SK-N-SH treated with all-trans-retinoic acid at 6 μM for 48 hours (cell line): ENCODE measurements around the gene PRMT7.

ENCODE experiments used
- ATAC-seq: fragments of 200-7000 bp; cut with Tn5 transposase; 3 replicates; pipeline ENCODE4 v1.9.1; 2020; ENCODE audit warnings: mild to moderate bottlenecking, moderate library complexity
- ARNTL ChIP-seq: fragments of 450-650 bp; formaldehyde crosslinking; IDR thresholded peaks from 2 replicates; pipeline ENCODE4 v1.5.0; 2020; ENCODE audit warnings: low read depth, mild to moderate bottlenecking, moderate library complexity, borderline replicate concordance
- BACH2 ChIP-seq: fragments of 250-450 bp; sonication (Bioruptor Pico); IDR thresholded peaks from 2 replicates; pipeline ENCODE4 v1.9.0; 2021; ENCODE audit warnings: mild to moderate bottlenecking, borderline replicate concordance
- CSDC2 ChIP-seq: fragments of 250-450 bp; sonication (Bioruptor Pico); IDR thresholded peaks from 2 replicates; pipeline ENCODE4 v1.5.0; 2020; ENCODE audit warnings: mild to moderate bottlenecking, moderate library complexity
- CSRNP3 ChIP-seq: fragments of 250-450 bp; sonication (Bioruptor Pico); IDR thresholded peaks from 2 replicates; pipeline ENCODE4 v1.5.1; 2021; ENCODE audit warnings: mild to moderate bottlenecking, moderate library complexity
- ESRRG ChIP-seq: fragments of 250-450 bp; sonication (Bioruptor Pico); IDR thresholded peaks from 2 replicates; pipeline ENCODE4 v1.6.1; 2021; ENCODE audit warnings: mild to moderate bottlenecking
- GLIS3 ChIP-seq: fragments of 250-450 bp; sonication (Bioruptor Pico); IDR thresholded peaks from 2 replicates; pipeline ENCODE4 v1.5.0; 2020; ENCODE audit warnings: mild to moderate bottlenecking, moderate library complexity
- ISL1 ChIP-seq: fragments of 250-450 bp; sonication (Bioruptor Pico); IDR thresholded peaks from 2 replicates; pipeline ENCODE4 v2.1.2; 2022; ENCODE audit warnings: mild to moderate bottlenecking, moderate library complexity
- OSR1 ChIP-seq: fragments of 250-450 bp; sonication (Bioruptor Pico); IDR thresholded peaks from 2 replicates; pipeline ENCODE4 v1.8.0; 2022; ENCODE audit warnings: moderate library complexity, mild to moderate bottlenecking, inconsistent platforms
- PPARA ChIP-seq: fragments of 250-450 bp; sonication (Bioruptor Pico); IDR thresholded peaks from 2 replicates; pipeline ENCODE4 v1.5.0; 2020; ENCODE audit warnings: mild to moderate bottlenecking, borderline replicate concordance
- RARB ChIP-seq: fragments of 250-450 bp; sonication (Bioruptor Pico); IDR thresholded peaks from 2 replicates; pipeline ENCODE4 v1.8.0; 2021; ENCODE audit warnings: mild to moderate bottlenecking, moderate library complexity
- SNAI2 ChIP-seq: fragments of 250-450 bp; sonication (Bioruptor Pico); IDR thresholded peaks from 2 replicates; pipeline ENCODE4 v1.5.0; 2020; ENCODE audit warnings: mild to moderate bottlenecking, moderate library complexity
- TCF4 ChIP-seq: fragments of 250-450 bp; sonication (Bioruptor Pico); IDR thresholded peaks from 2 replicates; pipeline ENCODE4 v1.8.0; 2021; ENCODE audit warnings: mild to moderate bottlenecking, moderate library complexity, borderline replicate concordance
- TOX ChIP-seq: fragments of 250-450 bp; sonication (Bioruptor Pico); IDR thresholded peaks from 2 replicates; pipeline ENCODE4 v1.8.0; 2021; ENCODE audit warnings: mild to moderate bottlenecking, moderate library complexity, borderline replicate concordance
- ZC3H10 ChIP-seq: fragments of 250-450 bp; sonication (Bioruptor Pico); IDR thresholded peaks from 2 replicates; pipeline ENCODE4 v1.5.1; 2021; ENCODE audit warnings: mild to moderate bottlenecking, moderate library complexity
- ZFP3 ChIP-seq: fragments of 250-450 bp; sonication (Bioruptor Pico); IDR thresholded peaks from 2 replicates; pipeline ENCODE4 v1.5.0; 2020; ENCODE audit warnings: mild to moderate bottlenecking, moderate library complexity
- ZFP30 ChIP-seq: fragments of 450-650 bp; formaldehyde crosslinking; IDR thresholded peaks from 2 replicates; pipeline ENCODE4 v1.5.0; 2022; ENCODE audit warnings: mild to moderate bottlenecking, moderate library complexity
- ZNF8 ChIP-seq: fragments of 450-650 bp; formaldehyde crosslinking; IDR thresholded peaks from 2 replicates; pipeline ENCODE4 v1.5.0; 2020; ENCODE audit warnings: mild to moderate bottlenecking, moderate library complexity
- TF ChIP-seq, protein P1 (sequence below): fragments of 250-450 bp; sonication (Bioruptor Pico); IDR thresholded peaks from 2 replicates; pipeline ENCODE4 v1.5.1; 2020; ENCODE audit warnings: low read depth, mild to moderate bottlenecking, moderate library complexity
- TF ChIP-seq, protein P2 (sequence below): fragments of 250-450 bp; sonication (Bioruptor Pico); IDR thresholded peaks from 2 replicates; pipeline ENCODE4 v1.8.0; 2020; ENCODE audit warnings: mild to moderate bottlenecking, moderate library complexity, borderline replicate concordance
- TF ChIP-seq, protein P3 (sequence below): fragments of 250-450 bp; sonication (Bioruptor Pico); IDR thresholded peaks from 2 replicates; pipeline ENCODE4 v1.5.0; 2020; ENCODE audit warnings: mild to moderate bottlenecking, moderate library complexity
- TF ChIP-seq, protein P4 (sequence below): fragments of 250-450 bp; sonication (Bioruptor Pico); IDR thresholded peaks from 2 replicates; pipeline ENCODE4 v1.8.0; 2021; ENCODE audit warnings: low read depth, mild to moderate bottlenecking, moderate library complexity, borderline replicate concordance

Gene PRMT7

GRCh38 chr16:68343137-68343536 is 32.3 kb downstream of the PRMT7 start:
- no peak for ATAC-seq
- TF ChIP-seq, protein P1, sequence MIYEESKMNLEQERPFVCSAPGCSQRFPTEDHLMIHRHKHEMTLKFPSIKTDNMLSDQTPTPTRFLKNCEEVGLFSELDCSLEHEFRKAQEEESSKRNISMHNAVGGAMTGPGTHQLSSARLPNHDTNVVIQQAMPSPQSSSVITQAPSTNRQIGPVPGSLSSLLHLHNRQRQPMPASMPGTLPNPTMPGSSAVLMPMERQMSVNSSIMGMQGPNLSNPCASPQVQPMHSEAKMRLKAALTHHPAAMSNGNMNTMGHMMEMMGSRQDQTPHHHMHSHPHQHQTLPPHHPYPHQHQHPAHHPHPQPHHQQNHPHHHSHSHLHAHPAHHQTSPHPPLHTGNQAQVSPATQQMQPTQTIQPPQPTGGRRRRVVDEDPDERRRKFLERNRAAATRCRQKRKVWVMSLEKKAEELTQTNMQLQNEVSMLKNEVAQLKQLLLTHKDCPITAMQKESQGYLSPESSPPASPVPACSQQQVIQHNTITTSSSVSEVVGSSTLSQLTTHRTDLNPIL (CRISPR knock-in tag): no peak
- TF ChIP-seq GLIS3 (CRISPR knock-in tag): no peak
- no peak for TF ChIP-seq PPARA (CRISPR knock-in tag)
- TF ChIP-seq, protein P2, sequence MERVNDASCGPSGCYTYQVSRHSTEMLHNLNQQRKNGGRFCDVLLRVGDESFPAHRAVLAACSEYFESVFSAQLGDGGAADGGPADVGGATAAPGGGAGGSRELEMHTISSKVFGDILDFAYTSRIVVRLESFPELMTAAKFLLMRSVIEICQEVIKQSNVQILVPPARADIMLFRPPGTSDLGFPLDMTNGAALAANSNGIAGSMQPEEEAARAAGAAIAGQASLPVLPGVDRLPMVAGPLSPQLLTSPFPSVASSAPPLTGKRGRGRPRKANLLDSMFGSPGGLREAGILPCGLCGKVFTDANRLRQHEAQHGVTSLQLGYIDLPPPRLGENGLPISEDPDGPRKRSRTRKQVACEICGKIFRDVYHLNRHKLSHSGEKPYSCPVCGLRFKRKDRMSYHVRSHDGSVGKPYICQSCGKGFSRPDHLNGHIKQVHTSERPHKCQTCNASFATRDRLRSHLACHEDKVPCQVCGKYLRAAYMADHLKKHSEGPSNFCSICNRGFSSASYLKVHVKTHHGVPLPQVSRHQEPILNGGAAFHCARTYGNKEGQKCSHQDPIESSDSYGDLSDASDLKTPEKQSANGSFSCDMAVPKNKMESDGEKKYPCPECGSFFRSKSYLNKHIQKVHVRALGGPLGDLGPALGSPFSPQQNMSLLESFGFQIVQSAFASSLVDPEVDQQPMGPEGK (CRISPR knock-in tag): no peak
- TF ChIP-seq CSRNP3 (CRISPR knock-in tag): no peak
- TF ChIP-seq ZNF8 (CRISPR knock-in tag): no peak
- no peak for TF ChIP-seq SNAI2 (CRISPR knock-in tag)
- no peak for TF ChIP-seq ZFP30 (CRISPR knock-in tag)
- TF ChIP-seq, protein P3, sequence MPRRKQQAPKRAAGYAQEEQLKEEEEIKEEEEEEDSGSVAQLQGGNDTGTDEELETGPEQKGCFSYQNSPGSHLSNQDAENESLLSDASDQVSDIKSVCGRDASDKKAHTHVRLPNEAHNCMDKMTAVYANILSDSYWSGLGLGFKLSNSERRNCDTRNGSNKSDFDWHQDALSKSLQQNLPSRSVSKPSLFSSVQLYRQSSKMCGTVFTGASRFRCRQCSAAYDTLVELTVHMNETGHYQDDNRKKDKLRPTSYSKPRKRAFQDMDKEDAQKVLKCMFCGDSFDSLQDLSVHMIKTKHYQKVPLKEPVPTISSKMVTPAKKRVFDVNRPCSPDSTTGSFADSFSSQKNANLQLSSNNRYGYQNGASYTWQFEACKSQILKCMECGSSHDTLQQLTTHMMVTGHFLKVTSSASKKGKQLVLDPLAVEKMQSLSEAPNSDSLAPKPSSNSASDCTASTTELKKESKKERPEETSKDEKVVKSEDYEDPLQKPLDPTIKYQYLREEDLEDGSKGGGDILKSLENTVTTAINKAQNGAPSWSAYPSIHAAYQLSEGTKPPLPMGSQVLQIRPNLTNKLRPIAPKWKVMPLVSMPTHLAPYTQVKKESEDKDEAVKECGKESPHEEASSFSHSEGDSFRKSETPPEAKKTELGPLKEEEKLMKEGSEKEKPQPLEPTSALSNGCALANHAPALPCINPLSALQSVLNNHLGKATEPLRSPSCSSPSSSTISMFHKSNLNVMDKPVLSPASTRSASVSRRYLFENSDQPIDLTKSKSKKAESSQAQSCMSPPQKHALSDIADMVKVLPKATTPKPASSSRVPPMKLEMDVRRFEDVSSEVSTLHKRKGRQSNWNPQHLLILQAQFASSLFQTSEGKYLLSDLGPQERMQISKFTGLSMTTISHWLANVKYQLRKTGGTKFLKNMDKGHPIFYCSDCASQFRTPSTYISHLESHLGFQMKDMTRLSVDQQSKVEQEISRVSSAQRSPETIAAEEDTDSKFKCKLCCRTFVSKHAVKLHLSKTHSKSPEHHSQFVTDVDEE: no peak
- no peak for TF ChIP-seq ZC3H10 (CRISPR knock-in tag)
- no peak for TF ChIP-seq TOX (CRISPR knock-in tag)
- TF ChIP-seq ZFP3 (CRISPR knock-in tag): no peak
- no peak for TF ChIP-seq ISL1 (CRISPR knock-in tag)
- TF ChIP-seq, protein P4, sequence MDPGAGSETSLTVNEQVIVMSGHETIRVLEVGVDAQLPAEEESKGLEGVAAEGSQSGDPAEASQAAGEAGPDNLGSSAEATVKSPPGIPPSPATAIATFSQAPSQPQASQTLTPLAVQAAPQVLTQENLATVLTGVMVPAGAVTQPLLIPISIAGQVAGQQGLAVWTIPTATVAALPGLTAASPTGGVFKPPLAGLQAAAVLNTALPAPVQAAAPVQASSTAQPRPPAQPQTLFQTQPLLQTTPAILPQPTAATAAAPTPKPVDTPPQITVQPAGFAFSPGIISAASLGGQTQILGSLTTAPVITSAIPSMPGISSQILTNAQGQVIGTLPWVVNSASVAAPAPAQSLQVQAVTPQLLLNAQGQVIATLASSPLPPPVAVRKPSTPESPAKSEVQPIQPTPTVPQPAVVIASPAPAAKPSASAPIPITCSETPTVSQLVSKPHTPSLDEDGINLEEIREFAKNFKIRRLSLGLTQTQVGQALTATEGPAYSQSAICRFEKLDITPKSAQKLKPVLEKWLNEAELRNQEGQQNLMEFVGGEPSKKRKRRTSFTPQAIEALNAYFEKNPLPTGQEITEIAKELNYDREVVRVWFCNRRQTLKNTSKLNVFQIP (CRISPR knock-in tag): no peak
- TF ChIP-seq CSDC2 (CRISPR knock-in tag): no peak
- TF ChIP-seq ARNTL: no peak
- TF ChIP-seq, all 23 proteins: peak for 0

DNA sequence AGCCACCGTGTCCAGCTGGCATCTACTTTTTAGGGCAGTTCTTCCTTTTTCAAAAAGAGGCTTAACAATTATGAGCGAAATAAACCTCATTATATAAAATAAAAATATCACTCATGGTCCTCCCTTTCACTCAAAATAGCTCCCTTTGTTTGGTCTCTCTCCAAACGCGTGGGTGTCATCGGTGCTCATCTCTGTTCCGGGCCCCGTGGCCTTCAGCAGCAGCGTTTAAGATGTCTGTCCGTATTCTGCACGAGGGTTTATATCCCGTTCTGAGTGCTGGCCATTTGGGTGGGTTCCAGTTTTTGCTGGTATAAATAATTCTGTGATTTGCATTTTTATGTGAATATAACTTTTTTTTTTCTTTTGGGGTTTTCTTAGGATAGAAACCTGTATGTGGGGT is 33.4 kb downstream of the PRMT7 start:
- TF ChIP-seq CSRNP3 (CRISPR knock-in tag) (no peak), TOX (CRISPR knock-in tag) (no peak), RARB (CRISPR knock-in tag) (no peak), ZFP30 (CRISPR knock-in tag) (no peak), ZC3H10 (CRISPR knock-in tag) (no peak), ZNF8 (CRISPR knock-in tag) (no peak), PPARA (CRISPR knock-in tag) (no peak), BACH2 (no peak), GLIS3 (CRISPR knock-in tag) (no peak), TCF4 (CRISPR knock-in tag) (no peak), ESRRG (CRISPR knock-in tag) (no peak), ZFP3 (CRISPR knock-in tag) (no peak), CSDC2 (CRISPR knock-in tag) (no peak), SNAI2 (CRISPR knock-in tag) (no peak), OSR1 (CRISPR knock-in tag) (no peak)
- TF ChIP-seq, protein P3: no peak
- TF ChIP-seq, protein P2 (CRISPR knock-in tag): no peak
- TF ChIP-seq, protein P4 (CRISPR knock-in tag): no peak
- ATAC-seq: no peak
